Glutamatergic neuron (in vitro differentiated cells): ENCODE measurements around the gene ESPNL. TPM values are rescaled to one million over a fixed set of nuclear protein-coding genes. Genes with fewer than 3 reads are reported as not detected.

ENCODE experiments used
- DNase-seq: peaks from one replicate; pipeline ENCODE4 v3.0.0; 2022
- H3K27ac Mint-ChIP-seq: one replicate; pipeline ENCODE4 v1.8.0; 2020; ENCODE audit warnings: mild to moderate bottlenecking, mixed read lengths, inconsistent platforms; ENCODE audit not compliant: unreplicated experiment
- H3K27me3 Mint-ChIP-seq: one replicate; pipeline ENCODE4 v1.8.0; 2020; ENCODE audit warnings: mild to moderate bottlenecking, moderate library complexity, mixed read lengths, inconsistent platforms; ENCODE audit not compliant: unreplicated experiment
- H3K36me3 Mint-ChIP-seq: one replicate; pipeline ENCODE4 v1.8.0; 2020; ENCODE audit warnings: mild to moderate bottlenecking, mixed read lengths, inconsistent platforms; ENCODE audit not compliant: unreplicated experiment
- H3K4me1 Mint-ChIP-seq: one replicate; pipeline ENCODE4 v1.8.0; 2020; ENCODE audit warnings: mild to moderate bottlenecking, low read depth, mixed read lengths, inconsistent platforms; ENCODE audit not compliant: unreplicated experiment
- H3K4me3 Mint-ChIP-seq: one replicate; pipeline ENCODE4 v1.8.0; 2020; ENCODE audit warnings: mild to moderate bottlenecking, mixed read lengths, inconsistent platforms; ENCODE audit not compliant: unreplicated experiment
- H3K9me3 Mint-ChIP-seq: one replicate; pipeline ENCODE4 v1.8.0; 2020; ENCODE audit warnings: mild to moderate bottlenecking, moderate library complexity, mixed read lengths, inconsistent platforms; ENCODE audit not compliant: unreplicated experiment
- total RNA-seq: library from RNA; stranded (reverse); fragmentation: NEBNext Ultra II Directional; extraction: Animal tissue kit (Norgen Biotek cat#: 25700); gene quantifications from one replicate; pipeline ENCODE4 v1.2.1, GENCODE V29; 2021; ENCODE audit not compliant: unreplicated experiment
- TF ChIP-seq, protein P1 (sequence below): fragments of 200-600 bp; sonication (generic); IDR thresholded peaks from one replicate; pipeline ENCODE4 v1.5.0; 2021; ENCODE audit not compliant: partially characterized antibody, unreplicated experiment

ESPNL gene
- total RNA-seq, 1 donor from 2014 or later = 0.81 TPM

DNA sequence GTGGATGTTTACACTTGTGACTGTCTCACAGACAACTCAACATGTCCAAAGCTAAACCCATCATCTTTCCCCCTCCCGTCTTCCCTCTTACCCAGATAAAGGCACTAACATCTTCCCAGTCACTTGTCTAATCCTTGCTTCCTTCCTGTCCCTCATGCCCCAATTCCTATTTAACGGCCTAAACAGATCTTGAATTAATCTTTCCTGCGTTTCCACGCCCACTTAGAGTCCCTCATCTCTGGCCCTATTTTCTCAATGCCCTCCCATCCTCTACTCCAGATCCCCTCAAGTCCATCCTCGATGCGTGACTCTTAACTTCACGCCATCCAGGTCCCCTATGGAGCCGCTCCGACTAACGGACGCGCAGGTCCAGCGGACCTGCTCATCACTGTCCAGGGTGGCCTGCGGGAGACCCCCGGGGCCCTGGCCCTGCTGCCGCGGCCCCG is 40.0 kb upstream of the ESPNL start:
- H3K36me3 Mint-ChIP-seq = peaks cover 13% of the 10 kb centered on the region
- H3K27me3 Mint-ChIP-seq = peaks cover 4% of the 10 kb centered on the region
- peak overlapping the region; percentile 95 for H3K27ac Mint-ChIP-seq
- H3K4me1 Mint-ChIP-seq = peaks cover 34% of the 10 kb centered on the region
- H3K9me3 Mint-ChIP-seq = peaks cover 13% of the 10 kb centered on the region
- peak overlapping the region; percentile 99 for H3K4me3 Mint-ChIP-seq
- no peak for DNase-seq
- TF ChIP-seq, protein P1, sequence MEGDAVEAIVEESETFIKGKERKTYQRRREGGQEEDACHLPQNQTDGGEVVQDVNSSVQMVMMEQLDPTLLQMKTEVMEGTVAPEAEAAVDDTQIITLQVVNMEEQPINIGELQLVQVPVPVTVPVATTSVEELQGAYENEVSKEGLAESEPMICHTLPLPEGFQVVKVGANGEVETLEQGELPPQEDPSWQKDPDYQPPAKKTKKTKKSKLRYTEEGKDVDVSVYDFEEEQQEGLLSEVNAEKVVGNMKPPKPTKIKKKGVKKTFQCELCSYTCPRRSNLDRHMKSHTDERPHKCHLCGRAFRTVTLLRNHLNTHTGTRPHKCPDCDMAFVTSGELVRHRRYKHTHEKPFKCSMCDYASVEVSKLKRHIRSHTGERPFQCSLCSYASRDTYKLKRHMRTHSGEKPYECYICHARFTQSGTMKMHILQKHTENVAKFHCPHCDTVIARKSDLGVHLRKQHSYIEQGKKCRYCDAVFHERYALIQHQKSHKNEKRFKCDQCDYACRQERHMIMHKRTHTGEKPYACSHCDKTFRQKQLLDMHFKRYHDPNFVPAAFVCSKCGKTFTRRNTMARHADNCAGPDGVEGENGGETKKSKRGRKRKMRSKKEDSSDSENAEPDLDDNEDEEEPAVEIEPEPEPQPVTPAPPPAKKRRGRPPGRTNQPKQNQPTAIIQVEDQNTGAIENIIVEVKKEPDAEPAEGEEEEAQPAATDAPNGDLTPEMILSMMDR = no peak

DNA sequence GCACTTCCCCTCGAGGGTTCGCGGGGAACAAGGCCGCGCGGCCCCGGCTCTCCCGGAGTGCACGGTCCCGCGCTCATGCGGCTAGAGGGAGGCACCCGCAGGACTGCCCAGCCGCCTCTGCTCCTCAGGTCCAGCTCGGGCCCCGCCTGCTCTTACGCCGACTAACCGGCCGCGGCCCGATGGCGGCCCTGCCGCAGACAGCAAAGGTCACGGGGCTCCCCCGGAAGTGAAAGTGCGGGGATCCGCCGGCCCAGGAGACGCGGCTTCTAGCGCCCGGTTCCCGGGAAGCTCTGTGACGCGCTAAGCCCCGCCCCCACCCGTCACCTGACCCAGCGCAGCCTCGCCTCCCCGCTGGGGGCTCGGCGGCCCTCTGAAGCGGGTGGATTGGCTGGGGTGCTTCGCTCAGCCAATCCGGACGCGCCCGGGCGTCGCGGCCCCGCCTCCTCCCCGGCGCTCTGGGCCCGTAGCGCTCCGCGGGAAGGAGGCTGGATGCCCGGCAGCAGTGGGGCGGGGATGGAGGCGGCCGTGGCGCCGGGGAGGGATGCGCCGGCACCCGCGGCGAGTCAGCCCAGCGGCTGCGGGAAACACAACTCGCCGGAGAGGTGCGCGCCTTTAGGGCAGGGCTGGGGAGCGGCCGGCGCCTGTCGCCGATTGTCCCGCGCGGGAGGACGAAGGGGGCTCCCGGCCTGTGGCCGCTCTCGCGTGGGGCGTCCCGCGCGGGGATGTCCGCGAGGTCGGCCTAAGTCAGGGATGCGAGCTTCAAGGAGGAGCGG is 39.4 kb upstream of the ESPNL start, which contains the start of gene SCLY:
SCLY (plus strand) TSS at position 460 of the 773 bp plus-strand sequence; CDS start at position 514, 54 bp downstream.
- Mint-ChIP-seq H3K4me1 (peaks cover 36% of the 10 kb centered on the region), H3K27ac (peak within 1 kb of the TSS; percentile 95), H3K9me3 (peaks cover 13% of the 10 kb centered on the region), H3K4me3 (peak within 1 kb of the TSS; percentile 99), H3K36me3 (peaks cover 11% of the 10 kb centered on the region), H3K27me3 (peaks cover 4% of the 10 kb centered on the region)
- DNase-seq = peak; percentile 98
- TF ChIP-seq, protein P1 = no peak

DNA sequence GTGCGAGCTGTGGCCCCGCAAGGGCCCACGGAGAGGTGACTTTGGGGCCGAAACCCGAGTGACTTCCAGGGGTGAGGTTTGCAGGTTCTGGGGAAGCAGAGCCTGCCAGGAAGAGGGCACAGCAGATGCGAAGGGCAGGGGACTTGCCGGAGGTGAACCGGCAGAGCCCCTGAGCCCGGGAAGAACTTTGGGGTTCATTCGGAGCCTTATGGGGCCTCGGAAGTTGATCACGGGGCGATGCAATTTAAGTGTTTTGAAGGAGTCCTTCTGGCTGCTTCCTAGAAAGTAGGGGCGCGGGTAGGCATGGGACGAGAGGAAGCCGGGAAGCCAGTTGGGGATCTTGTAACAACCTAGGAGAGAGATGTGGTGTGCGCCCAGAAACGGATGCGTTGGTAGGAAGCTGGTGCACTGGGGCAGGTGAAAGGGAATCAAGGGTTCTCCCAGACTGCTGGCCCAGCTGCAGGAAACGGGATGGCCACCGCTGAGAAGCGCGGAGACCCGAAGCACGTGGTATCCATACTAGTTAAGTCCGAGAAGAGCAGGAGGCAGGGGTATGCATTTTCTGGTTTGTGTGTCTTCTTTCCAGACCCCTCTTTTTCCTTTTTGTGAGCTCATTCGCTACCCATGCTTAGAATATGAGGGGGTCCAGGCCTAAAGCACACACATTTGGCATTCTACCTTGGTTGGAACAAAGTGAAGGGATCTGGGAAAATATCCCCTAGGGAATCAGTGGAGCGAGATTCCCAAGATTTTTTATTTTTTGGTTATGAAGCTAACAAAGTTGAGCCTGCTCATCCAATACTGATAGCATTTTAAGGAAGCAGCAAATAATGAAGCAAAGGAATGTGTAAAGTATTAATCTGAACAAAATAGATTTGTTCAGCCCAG is 38.6 kb upstream of the ESPNL start:
- TF ChIP-seq, protein P1 = no peak
- peak; percentile 40 for DNase-seq
- H3K4me3 Mint-ChIP-seq = peak overlapping the region; percentile 97
- peak overlapping the region; percentile 79 for H3K27ac Mint-ChIP-seq
- peaks cover 36% of the 10 kb centered on the region for H3K4me1 Mint-ChIP-seq
- H3K9me3 Mint-ChIP-seq = peaks cover 11% of the 10 kb centered on the region
- peaks cover 14% of the 10 kb centered on the region for H3K36me3 Mint-ChIP-seq
- H3K27me3 Mint-ChIP-seq = peaks cover 4% of the 10 kb centered on the region

DNA sequence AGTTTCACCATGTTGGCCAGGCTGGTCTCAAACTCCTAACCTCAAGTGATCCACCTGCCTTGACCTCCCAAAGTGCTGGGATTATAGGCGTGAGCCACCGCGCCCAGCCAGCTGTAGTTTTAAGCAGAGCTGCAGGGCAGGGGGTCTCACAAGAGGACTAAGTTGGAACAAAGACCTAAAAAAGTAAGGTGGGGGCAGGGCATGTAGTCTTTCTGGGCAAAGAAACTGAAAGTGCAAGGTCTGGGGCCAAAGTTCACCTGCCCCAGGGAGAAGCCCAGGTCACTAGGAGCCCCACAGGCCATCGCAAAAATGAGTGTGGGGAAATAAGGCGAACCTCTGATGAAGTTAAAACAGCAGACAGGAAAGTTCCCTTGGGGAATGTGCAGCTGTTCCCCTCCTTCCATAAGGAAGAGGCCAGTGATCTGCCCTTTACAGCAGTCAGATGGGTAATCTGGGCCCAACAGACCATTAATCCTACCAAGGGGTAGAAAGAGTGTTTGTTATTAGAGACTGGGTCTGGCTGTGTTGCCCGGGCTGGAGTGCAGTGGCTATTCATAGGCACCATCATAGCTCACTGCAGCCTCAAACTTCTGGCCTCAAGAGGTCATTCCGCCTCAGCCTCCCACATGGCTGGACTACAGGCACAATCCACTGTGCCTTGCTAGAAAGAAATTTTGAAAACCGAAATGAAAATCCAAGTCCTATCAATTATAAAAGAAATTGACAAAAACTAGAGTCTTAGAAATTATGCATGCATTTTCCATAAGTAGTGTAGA is 36.5 kb upstream of the ESPNL start:
- Mint-ChIP-seq H3K27ac (peak overlapping the region; percentile 82), H3K4me3 (peak overlapping the region; percentile 68), H3K27me3 (peaks cover 4% of the 10 kb centered on the region), H3K36me3 (peaks cover 17% of the 10 kb centered on the region), H3K9me3 (peaks cover 9% of the 10 kb centered on the region), H3K4me1 (peaks cover 36% of the 10 kb centered on the region)
- peak; percentile 42 for DNase-seq
- TF ChIP-seq, protein P1 = no peak
